HG02840 (cell line): ENCODE measurements around the gene COX14.
"Not testable (repeated sequence)": the region's sequence is repeated elsewhere in the genome, so short reads cannot be mapped to it uniquely, and the experiment has no call there.

ENCODE experiments used
- ATAC-seq: cut with Tn5 transposase; IDR thresholded peaks from one replicate; pipeline ENCODE4 v1.9.1; 2021; ENCODE audit warnings: mild to moderate bottlenecking, moderate library complexity, moderate number of reproducible peaks; ENCODE audit not compliant: unreplicated experiment, low FRiP score

Gene COX14

GRCh38 chr12:50151047-50151687 is 39.1 kb downstream of the COX14 start:
- no peak for ATAC-seq

GRCh38 chr12:50154947-50155346 is 42.9 kb downstream of the COX14 start:
- ATAC-seq: not testable (repeated sequence)

- ATAC-seq: no peak
Observed at GRCh38 chr12:50156641-50157040, 44.6 kb downstream of the COX14 start.

- no peak for ATAC-seq
Observed at GRCh38 chr12:50157259-50157658, 45.2 kb downstream of the COX14 start.

- ATAC-seq: no peak
Observed at GRCh38 chr12:50160643-50161042, 48.6 kb downstream of the COX14 start.

GRCh38 chr12:50162230-50162629 is 50.2 kb downstream of the COX14 start:
- ATAC-seq: no peak

GRCh38 chr12:50164963-50165362 is 52.9 kb downstream of the COX14 start:
- ATAC-seq: no peak

- ATAC-seq: peak; percentile 40
Observed at GRCh38 chr12:50166799-50167048, 54.7 kb downstream of the COX14 start.

- peak; percentile 95 for ATAC-seq
Observed at GRCh38 chr12:50167049-50167828, 55.2 kb downstream of the COX14 start, which contains the start of gene CERS5. Gene CERS5 (minus strand): TSS chr12:50167369. CDS start chr12:50167297, 72 bp downstream.
